GM19099 (cell line): Measurements from ENCODE around the gene ADH1B.

Experiments
- POLR2A ChIP-seq: IDR thresholded peaks from 3 replicates; pipeline ENCODE4 v1.6.1; 2011; ENCODE audit warnings: low read depth; ENCODE audit not compliant: insufficient read length; ENCODE audit errors: extremely low read depth

ADH1B gene

GRCh38 chr4:99321241-99322191 is at the start of gene ADH1B:
Gene ADH1B, minus strand, starts transcription at chr4:99321401. Its CDS starts 70 bp downstream, at chr4:99321331.
- no peak for TF ChIP-seq POLR2A

- no peak for TF ChIP-seq POLR2A
Measured at GRCh38 chr4:99366491-99366890, 45.3 kb upstream of the ADH1B start.

GRCh38 chr4:99362768-99363167 is 41.6 kb upstream of the ADH1B start:
- no peak for TF ChIP-seq POLR2A

- TF ChIP-seq POLR2A = no peak
Measured at GRCh38 chr4:99361899-99362275, 40.7 kb upstream of the ADH1B start.

- TF ChIP-seq POLR2A = no peak
Measured at GRCh38 chr4:99361268-99361898, 40.2 kb upstream of the ADH1B start.

GRCh38 chr4:99359480-99360204 is 38.4 kb upstream of the ADH1B start:
- no peak for TF ChIP-seq POLR2A

- no peak for TF ChIP-seq POLR2A
Measured at GRCh38 chr4:99357948-99358347, 36.7 kb upstream of the ADH1B start.

GRCh38 chr4:99356992-99357391 is 35.8 kb upstream of the ADH1B start:
- no peak for TF ChIP-seq POLR2A

- no peak for TF ChIP-seq POLR2A
Measured at GRCh38 chr4:99352602-99353537, 31.7 kb upstream of the ADH1B start, which contains the start of gene ADH1C. Gene ADH1C, minus strand, starts transcription at chr4:99352746. Its CDS starts 71 bp downstream, at chr4:99352675.

GRCh38 chr4:99351487-99351886 is 30.3 kb upstream of the ADH1B start:
- no peak for TF ChIP-seq POLR2A

GRCh38 chr4:99349338-99349737 is 28.1 kb upstream of the ADH1B start:
- TF ChIP-seq POLR2A = no peak

- TF ChIP-seq POLR2A = no peak
Measured at GRCh38 chr4:99341426-99341825, 20.2 kb upstream of the ADH1B start.

- no peak for TF ChIP-seq POLR2A
Measured at GRCh38 chr4:99339172-99339571, 18.0 kb upstream of the ADH1B start.

- TF ChIP-seq POLR2A = no peak
Measured at GRCh38 chr4:99336553-99336952, 15.4 kb upstream of the ADH1B start.
